SK-N-SH (cell line): ENCODE data around the gene LCA5L.

Source experiments
- CHD2 ChIP-seq: fragments of 150-350 bp; IDR thresholded peaks from 2 replicates; pipeline ENCODE4 v1.6.1; 2018; ENCODE audit warnings: low read length; ENCODE audit not compliant: partially characterized antibody
- FOXM1 ChIP-seq: IDR thresholded peaks from 2 replicates; pipeline ENCODE4 v1.4.0; 2012; ENCODE audit warnings: low read depth, mild to moderate bottlenecking
- POLR2AphosphoS5 ChIP-seq: IDR thresholded peaks from 2 replicates; pipeline ENCODE4 v1.6.1; 2012; ENCODE audit warnings: low read depth, low read length
- RAD21 ChIP-seq: IDR thresholded peaks from 2 replicates; pipeline ENCODE4 v1.6.1; 2012; ENCODE audit warnings: mild to moderate bottlenecking, low read length
- RXRA ChIP-seq: IDR thresholded peaks from 2 replicates; pipeline ENCODE4 v1.4.0; 2012; ENCODE audit warnings: low read depth, mild to moderate bottlenecking, borderline replicate concordance
- TCF12 ChIP-seq: IDR thresholded peaks from 2 replicates; pipeline ENCODE4 v1.4.0; 2012
- TF ChIP-seq, protein P1 (sequence below): fragments of 200-600 bp; sonication (generic); IDR thresholded peaks from 2 replicates; pipeline ENCODE4 v1.6.1; 2017; ENCODE audit warnings: antibody characterized with exemption, mild to moderate bottlenecking, moderate library complexity

DNA sequence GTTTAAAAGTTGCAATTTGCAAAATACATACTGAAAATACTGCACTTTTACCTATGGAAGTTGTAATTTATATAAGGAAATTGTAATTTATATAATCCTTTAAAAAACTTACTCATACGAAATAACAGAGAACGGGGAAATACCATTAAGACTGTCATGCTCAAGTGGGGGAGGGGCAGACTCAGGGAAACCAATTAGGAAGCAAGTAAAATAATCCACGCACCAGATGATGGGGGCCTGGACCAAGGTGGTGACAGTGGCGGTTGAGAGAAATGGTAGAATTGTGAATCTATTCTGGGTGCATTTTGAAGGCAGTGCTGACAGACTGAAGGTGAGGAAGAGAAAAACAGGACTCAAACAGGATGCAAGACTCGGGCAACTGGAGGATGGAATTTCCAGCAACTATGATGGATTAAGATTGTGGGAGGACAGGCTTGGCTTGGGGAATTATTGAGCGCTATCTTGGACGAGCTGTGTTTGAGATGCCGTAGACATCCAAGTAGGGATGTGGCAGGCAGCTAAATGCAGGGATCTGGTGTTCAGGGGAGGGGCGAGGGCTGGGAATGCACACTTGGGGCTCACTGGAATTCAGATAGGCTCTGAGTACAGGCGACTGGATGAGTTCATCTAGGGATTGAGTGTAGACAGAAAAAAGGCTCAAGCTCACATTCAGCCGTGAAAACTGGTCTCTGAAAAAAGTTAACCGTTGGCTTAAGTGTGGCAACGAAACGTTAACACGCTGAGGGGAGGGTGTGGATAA, 977 bp downstream of the LCA5L start:
- TF ChIP-seq TCF12 = no peak
- TF ChIP-seq RAD21 = no peak
- TF ChIP-seq, protein P1, sequence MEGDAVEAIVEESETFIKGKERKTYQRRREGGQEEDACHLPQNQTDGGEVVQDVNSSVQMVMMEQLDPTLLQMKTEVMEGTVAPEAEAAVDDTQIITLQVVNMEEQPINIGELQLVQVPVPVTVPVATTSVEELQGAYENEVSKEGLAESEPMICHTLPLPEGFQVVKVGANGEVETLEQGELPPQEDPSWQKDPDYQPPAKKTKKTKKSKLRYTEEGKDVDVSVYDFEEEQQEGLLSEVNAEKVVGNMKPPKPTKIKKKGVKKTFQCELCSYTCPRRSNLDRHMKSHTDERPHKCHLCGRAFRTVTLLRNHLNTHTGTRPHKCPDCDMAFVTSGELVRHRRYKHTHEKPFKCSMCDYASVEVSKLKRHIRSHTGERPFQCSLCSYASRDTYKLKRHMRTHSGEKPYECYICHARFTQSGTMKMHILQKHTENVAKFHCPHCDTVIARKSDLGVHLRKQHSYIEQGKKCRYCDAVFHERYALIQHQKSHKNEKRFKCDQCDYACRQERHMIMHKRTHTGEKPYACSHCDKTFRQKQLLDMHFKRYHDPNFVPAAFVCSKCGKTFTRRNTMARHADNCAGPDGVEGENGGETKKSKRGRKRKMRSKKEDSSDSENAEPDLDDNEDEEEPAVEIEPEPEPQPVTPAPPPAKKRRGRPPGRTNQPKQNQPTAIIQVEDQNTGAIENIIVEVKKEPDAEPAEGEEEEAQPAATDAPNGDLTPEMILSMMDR = no peak
- TF ChIP-seq POLR2AphosphoS5 = no peak
- TF ChIP-seq FOXM1 = no peak
- no peak for TF ChIP-seq RXRA
- TF ChIP-seq CHD2 = no peak
